Measurements from ENCODE around the gene GKN2.

The GKN2 gene

DNA sequence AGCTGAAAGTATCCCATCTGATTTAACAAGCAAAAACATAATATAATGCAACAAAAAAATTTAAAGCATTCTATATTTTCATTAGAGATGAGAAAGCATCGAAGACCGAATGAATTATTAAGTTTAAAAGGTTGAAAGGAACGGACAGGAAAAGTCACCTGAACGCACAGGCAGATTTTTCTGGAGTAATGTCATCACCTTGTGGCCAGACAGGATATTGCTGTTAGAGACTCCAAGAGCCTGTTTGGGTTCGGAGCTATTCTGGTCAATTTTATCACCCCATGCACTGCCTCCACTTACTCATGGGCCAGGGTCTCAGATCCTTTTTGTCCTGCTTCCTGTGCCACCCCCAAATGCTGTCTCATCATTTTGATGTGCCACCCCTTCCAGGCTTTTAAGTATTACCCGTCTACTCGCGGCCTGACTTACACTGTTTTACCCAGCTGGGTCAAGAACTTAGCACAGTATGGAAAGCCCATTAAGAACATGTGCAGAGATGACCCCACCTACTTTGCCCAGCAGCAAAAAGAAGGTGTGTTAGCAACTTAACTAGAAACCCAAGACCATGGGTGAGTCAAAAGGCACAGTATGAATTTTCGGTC is 27.3 kb downstream of the GKN2 start:
- TF ChIP-seq ZNF8 (CRISPR knock-in tag; IDR thresholded peaks at IDR 0.05), result no peak
- TF ChIP-seq, protein P1, sequence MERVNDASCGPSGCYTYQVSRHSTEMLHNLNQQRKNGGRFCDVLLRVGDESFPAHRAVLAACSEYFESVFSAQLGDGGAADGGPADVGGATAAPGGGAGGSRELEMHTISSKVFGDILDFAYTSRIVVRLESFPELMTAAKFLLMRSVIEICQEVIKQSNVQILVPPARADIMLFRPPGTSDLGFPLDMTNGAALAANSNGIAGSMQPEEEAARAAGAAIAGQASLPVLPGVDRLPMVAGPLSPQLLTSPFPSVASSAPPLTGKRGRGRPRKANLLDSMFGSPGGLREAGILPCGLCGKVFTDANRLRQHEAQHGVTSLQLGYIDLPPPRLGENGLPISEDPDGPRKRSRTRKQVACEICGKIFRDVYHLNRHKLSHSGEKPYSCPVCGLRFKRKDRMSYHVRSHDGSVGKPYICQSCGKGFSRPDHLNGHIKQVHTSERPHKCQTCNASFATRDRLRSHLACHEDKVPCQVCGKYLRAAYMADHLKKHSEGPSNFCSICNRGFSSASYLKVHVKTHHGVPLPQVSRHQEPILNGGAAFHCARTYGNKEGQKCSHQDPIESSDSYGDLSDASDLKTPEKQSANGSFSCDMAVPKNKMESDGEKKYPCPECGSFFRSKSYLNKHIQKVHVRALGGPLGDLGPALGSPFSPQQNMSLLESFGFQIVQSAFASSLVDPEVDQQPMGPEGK (CRISPR knock-in tag; IDR thresholded peaks at IDR 0.05; ENCODE audit: borderline replicate concordance), result no peak
- TF ChIP-seq ZNF565 (CRISPR knock-in tag; conservative IDR thresholded peaks at IDR 0.05; ENCODE audit: low read depth), result no peak
- peak; percentile 89 for ATAC-seq

DNA sequence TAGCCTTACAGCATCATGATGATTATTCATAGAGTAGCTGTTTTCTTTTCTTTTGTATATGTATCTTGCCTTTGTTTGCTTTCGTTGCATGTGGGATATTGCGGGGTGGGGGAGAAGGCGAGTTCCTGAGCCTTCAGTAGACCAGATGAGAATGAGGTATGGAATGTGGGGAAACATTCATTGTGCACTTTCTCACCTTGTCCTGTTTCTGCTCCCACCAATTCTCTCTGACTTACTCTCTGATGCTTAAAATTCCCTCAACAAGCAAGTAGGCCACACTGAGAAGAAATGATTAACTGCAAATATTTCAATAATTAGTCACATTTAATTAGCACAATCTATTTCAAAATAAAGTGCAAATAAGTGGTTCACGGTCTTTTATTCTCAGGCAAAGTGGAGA is 31.0 kb downstream of the GKN2 start:
- ATAC-seq, result no peak
- TF ChIP-seq ZNF565 (CRISPR knock-in tag; conservative IDR thresholded peaks at IDR 0.05; ENCODE audit: low read depth), result no peak
- TF ChIP-seq TCF4 (CRISPR knock-in tag; IDR thresholded peaks at IDR 0.05; ENCODE audit: borderline replicate concordance), result no peak
- TF ChIP-seq, protein P2, sequence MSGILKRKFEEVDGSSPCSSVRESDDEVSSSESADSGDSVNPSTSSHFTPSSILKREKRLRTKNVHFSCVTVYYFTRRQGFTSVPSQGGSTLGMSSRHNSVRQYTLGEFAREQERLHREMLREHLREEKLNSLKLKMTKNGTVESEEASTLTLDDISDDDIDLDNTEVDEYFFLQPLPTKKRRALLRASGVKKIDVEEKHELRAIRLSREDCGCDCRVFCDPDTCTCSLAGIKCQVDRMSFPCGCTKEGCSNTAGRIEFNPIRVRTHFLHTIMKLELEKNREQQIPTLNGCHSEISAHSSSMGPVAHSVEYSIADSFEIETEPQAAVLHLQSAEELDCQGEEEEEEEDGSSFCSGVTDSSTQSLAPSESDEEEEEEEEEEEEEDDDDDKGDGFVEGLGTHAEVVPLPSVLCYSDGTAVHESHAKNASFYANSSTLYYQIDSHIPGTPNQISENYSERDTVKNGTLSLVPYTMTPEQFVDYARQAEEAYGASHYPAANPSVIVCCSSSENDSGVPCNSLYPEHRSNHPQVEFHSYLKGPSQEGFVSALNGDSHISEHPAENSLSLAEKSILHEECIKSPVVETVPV (CRISPR knock-in tag; IDR thresholded peaks at IDR 0.05), result no peak
- no peak for TF ChIP-seq ZFP3 (CRISPR knock-in tag; IDR thresholded peaks at IDR 0.05)
- no peak for TF ChIP-seq BACH2 (CRISPR knock-in tag; IDR thresholded peaks at IDR 0.05; ENCODE audit: borderline replicate concordance)
- TF ChIP-seq, protein P1 (CRISPR knock-in tag; IDR thresholded peaks at IDR 0.05; ENCODE audit: borderline replicate concordance), result no peak
- no peak for TF ChIP-seq ZNF8 (CRISPR knock-in tag; IDR thresholded peaks at IDR 0.05)
- TF ChIP-seq, protein P3, sequence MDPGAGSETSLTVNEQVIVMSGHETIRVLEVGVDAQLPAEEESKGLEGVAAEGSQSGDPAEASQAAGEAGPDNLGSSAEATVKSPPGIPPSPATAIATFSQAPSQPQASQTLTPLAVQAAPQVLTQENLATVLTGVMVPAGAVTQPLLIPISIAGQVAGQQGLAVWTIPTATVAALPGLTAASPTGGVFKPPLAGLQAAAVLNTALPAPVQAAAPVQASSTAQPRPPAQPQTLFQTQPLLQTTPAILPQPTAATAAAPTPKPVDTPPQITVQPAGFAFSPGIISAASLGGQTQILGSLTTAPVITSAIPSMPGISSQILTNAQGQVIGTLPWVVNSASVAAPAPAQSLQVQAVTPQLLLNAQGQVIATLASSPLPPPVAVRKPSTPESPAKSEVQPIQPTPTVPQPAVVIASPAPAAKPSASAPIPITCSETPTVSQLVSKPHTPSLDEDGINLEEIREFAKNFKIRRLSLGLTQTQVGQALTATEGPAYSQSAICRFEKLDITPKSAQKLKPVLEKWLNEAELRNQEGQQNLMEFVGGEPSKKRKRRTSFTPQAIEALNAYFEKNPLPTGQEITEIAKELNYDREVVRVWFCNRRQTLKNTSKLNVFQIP (CRISPR knock-in tag; IDR thresholded peaks at IDR 0.05; ENCODE audit: borderline replicate concordance, low read depth), result no peak
- no peak for TF ChIP-seq PPARA (CRISPR knock-in tag; IDR thresholded peaks at IDR 0.05; ENCODE audit: borderline replicate concordance)
- TF ChIP-seq SNAI2 (CRISPR knock-in tag; IDR thresholded peaks at IDR 0.05), result no peak
- TF ChIP-seq, protein P4, sequence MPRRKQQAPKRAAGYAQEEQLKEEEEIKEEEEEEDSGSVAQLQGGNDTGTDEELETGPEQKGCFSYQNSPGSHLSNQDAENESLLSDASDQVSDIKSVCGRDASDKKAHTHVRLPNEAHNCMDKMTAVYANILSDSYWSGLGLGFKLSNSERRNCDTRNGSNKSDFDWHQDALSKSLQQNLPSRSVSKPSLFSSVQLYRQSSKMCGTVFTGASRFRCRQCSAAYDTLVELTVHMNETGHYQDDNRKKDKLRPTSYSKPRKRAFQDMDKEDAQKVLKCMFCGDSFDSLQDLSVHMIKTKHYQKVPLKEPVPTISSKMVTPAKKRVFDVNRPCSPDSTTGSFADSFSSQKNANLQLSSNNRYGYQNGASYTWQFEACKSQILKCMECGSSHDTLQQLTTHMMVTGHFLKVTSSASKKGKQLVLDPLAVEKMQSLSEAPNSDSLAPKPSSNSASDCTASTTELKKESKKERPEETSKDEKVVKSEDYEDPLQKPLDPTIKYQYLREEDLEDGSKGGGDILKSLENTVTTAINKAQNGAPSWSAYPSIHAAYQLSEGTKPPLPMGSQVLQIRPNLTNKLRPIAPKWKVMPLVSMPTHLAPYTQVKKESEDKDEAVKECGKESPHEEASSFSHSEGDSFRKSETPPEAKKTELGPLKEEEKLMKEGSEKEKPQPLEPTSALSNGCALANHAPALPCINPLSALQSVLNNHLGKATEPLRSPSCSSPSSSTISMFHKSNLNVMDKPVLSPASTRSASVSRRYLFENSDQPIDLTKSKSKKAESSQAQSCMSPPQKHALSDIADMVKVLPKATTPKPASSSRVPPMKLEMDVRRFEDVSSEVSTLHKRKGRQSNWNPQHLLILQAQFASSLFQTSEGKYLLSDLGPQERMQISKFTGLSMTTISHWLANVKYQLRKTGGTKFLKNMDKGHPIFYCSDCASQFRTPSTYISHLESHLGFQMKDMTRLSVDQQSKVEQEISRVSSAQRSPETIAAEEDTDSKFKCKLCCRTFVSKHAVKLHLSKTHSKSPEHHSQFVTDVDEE (CRISPR knock-in tag; IDR thresholded peaks at IDR 0.05), result no peak
- TF ChIP-seq TOX (CRISPR knock-in tag; IDR thresholded peaks at IDR 0.05; ENCODE audit: borderline replicate concordance), result no peak
- no peak for TF ChIP-seq ISL1 (CRISPR knock-in tag; IDR thresholded peaks at IDR 0.05)

DNA sequence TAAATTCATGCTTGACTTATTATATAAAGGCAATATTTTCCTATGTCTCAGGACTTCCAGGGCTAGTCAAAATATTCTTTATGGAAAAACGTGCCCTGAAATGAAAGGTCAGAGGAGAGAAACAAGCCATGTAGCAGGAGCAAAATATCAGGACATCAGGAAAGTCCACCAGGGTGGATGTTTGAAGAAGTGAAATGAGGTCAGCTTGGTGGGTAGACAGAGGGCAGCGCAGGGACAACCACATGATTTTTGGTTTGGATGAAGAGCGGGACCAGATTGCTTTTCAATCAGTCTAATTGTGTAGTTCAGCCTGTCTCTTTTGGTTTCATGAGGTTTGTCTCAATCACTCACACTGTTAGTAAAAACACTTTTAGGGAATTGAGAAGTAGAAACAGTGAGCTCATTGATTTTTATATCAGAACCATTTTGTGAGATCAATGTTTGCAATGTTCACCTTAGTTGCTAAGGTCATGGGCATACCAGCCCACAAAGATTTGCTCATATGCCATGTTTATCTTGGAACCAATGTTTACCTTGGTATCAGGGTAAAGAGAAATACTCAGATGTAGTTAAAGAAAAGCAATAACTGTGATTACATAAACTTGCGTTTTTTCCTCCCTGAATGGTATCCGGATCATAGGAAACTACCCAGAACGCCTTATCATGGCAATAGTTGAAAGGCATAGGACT is 32.1 kb downstream of the GKN2 start:
- ATAC-seq, result no peak
- TF ChIP-seq ZNF70 (CRISPR knock-in tag; IDR thresholded peaks at IDR 0.05), result no peak
- TF ChIP-seq, protein P3 (CRISPR knock-in tag; IDR thresholded peaks at IDR 0.05; ENCODE audit: borderline replicate concordance, low read depth), result no peak
- no peak for TF ChIP-seq TCF4 (CRISPR knock-in tag; IDR thresholded peaks at IDR 0.05; ENCODE audit: borderline replicate concordance)
- TF ChIP-seq, protein P1 (CRISPR knock-in tag; IDR thresholded peaks at IDR 0.05; ENCODE audit: borderline replicate concordance), result no peak
- no peak for TF ChIP-seq RARB (CRISPR knock-in tag; IDR thresholded peaks at IDR 0.05)
- no peak for TF ChIP-seq ESRRG (CRISPR knock-in tag; IDR thresholded peaks at IDR 0.05)
- no peak for TF ChIP-seq GLIS3 (CRISPR knock-in tag; IDR thresholded peaks at IDR 0.05)
- TF ChIP-seq, protein P4 (CRISPR knock-in tag; IDR thresholded peaks at IDR 0.05), result no peak
- no peak for TF ChIP-seq OSR1 (CRISPR knock-in tag; IDR thresholded peaks at IDR 0.05)
- no peak for TF ChIP-seq ZNF8 (CRISPR knock-in tag; IDR thresholded peaks at IDR 0.05)
- TF ChIP-seq ZNF565 (CRISPR knock-in tag; conservative IDR thresholded peaks at IDR 0.05; ENCODE audit: low read depth), result no peak

Data from SK-N-SH treated with all-trans-retinoic acid at 6 μM for 48 hours (cell line).